Measurements from ENCODE around the gene SCLY.

GRCh38 chr2:238042090-238042489, 18.7 kb upstream of the SCLY start:
- TF ChIP-seq EZH2phosphoT487 (IDR thresholded peaks at IDR 0.05; ENCODE audit: borderline replicate concordance) (no peak), YY1 (IDR thresholded peaks at IDR 0.05; ENCODE audit: extremely low read depth, insufficient replicate concordance, low read depth, low read length) (no peak), CBX3 (IDR thresholded peaks at IDR 0.05; ENCODE audit: low read depth) (no peak), RAD21 (IDR thresholded peaks at IDR 0.05; ENCODE audit: low read depth) (no peak), POLR2A (IDR thresholded peaks at IDR 0.05; ENCODE audit: borderline replicate concordance, extremely low read depth, insufficient read depth, insufficient read length) (no peak)
